HG02759 (cell line): ENCODE measurements around the gene MUC13.

Experiments used
- ATAC-seq: cut with Tn5 transposase; IDR thresholded peaks from one replicate; pipeline ENCODE4 v1.9.1; 2021; ENCODE audit warnings: mild to moderate bottlenecking, moderate library complexity; ENCODE audit not compliant: unreplicated experiment

MUC13 gene

DNA sequence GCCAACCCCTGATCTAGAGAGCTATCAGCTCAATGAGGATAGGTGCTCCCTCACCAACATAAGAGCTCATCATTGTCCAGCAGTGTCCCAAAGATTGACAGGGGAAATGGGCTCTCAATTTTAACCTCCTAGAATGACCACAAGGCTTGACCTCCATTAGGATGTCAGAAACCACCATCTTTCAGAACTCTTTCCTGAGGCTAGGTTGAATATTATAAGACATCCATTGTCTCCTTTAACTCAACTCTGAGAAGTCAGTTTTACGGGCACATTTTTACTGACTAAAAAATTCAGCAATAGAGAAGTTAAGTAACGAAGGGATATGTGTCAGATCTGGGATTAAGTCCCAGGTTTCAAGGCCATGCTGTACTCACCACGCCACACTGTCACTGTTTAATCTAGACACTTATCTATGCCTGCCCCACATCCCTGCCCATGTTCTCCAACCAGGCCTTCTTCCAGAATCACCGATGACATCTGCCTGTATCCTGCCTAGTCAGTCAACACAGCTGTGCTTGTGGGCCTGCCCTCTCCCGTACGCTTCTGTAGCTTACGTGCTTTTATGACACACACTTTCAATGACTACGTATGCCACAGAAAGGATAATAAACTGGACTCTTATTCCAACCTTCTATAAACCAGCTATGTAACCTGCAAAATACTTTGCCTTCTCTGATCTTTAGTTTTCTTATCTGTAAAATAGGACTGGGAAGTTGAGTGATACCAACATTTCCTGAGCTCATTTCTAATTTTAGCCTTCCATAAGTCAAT is 17.1 kb upstream of the MUC13 start:
- ATAC-seq: no peak

DNA sequence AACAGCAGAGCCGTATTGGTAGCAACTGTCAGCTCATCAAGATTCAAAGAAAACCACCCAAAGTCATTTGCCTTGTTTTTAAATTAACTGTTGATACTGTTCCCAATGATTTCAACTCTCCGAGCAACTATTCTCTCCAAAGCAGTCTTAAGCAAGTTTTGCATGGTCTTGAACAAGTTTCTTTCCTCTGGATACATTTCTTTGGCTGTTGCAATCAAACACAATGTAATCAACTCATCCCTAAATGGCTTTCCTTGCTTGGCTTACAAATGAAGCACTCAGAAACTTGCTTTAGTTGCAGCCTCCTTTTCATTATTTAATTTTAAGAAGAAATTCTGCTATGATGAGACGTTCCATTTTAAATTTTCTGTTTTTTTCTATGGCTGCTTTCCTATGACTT is 15.5 kb upstream of the MUC13 start:
- ATAC-seq: no peak

DNA sequence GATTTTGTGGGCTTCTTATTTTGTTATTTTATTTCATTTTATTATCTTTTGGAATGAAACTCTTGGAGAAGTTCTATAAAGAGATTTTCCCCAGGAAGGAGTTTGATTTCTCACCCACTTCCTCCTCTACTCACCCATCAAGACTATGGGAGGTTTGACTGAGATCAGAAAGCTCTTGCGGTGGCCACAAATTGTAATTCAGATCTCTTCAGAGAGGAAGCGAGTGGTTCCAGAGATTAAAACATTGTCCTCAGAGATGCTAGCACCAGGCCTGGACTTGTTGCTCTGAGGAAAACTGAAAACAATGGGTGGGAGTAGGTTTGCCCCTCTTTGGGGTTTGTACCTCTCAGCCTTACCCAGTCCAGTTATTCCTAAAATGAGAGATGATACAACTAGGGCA is 8.1 kb upstream of the MUC13 start:
- no peak for ATAC-seq

DNA sequence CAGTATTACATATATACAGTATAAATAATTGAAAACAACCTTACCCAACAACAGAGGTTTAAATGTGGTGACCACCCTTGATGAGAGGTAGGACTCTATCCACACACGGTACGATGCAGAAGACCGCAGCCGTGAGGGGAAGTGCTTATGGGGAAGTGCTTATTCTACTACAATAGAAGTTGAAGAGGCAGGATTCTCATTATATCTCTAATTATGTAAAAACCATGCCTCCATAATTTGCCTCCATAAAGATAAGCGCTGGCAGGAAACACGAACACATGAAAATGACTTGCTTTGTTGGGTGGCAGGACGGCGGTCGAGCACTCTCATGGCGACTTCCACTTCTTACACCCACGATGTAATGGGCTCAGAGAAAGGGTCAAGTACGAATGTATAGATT is 7.2 kb upstream of the MUC13 start:
- no peak for ATAC-seq

DNA sequence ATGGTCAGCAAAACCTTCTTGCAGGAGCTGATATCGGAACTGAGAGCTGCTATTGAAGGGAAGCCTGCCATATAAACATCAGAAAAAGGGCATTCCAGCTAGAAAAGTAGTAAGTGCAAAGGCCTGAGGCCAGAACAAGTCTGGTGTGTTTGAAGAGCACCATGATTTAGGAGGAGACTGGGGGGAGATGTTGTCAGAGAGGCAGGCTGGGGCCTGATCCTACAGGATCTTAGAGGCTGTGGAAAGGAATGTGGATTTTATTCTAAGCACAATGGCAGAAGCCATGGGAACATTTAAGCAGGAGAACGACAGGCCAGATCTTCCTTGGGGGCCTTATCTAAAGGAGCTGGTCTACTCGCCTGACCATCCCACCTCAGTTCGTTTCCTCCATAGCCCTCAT is 5.1 kb upstream of the MUC13 start:
- ATAC-seq: no peak

DNA sequence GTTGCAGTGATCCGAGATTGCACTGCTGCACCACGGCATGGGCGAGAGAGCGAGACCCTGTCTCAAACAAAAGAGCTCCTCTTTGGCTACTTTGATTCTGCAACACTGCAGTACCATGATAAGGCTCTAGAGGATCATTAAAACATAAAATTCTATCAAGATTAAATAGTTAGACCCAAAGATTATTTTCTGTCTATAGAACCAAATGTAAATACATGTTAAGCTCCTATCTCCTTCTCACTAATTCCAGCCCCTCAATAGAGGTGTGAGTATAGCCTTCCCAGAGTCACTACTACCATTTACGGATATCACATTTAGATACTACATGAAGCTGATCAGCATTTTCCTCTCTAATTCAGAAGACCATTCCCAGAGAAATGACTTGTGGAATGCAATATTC is 4.3 kb upstream of the MUC13 start:
- no peak for ATAC-seq

DNA sequence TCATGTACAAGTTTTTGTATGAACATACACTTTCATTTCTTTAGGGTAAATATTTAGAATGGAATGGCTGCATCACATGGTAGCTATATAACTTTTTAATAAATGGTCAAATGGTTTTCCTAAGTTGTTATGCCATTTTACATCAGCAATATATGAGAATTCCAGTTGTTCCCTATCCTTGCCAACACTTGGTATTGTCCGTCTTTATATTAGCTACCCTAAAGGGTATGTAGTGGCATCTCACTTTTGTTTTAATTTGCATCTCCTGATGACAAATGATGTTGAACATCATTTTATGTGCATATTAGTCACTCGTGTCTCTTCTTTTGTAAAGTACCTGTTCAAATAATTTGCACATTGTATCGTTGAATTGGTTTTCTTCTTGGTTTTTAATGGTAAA is 2.5 kb upstream of the MUC13 start:
- no peak for ATAC-seq

DNA sequence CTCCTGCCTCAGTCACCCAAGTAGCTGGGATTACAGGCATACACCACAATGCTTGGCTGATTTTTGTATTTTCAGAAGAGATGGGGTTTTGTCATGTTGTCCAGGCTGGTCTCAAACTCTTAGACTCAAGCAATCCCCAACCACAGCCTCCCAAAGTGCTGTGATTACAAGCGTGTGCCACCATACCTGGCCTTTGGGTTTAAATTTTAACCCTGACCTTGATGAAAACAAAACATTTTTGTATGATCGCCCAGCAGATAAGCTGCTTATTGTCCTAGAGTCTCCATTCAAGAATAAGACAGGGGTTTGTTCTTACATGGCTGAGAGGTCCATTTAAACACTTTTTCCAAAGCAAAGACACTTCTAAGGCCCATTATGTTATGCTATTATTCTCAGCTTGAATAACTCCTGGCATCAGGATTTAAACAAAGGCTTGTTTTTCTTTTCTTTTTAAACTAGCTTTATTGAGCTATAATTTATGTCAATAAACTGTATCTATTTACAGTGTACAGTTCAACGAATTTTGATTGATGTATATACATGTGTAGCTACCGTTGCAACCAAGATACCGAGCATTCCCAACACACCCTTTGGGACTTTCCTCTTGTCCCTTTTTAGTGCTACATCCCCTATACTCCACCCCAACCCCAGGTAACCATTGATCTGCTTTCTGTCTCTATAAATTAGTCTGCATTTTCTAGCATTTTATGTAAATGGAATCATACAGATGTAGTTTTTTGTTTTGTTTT is 1.4 kb upstream of the MUC13 start:
- ATAC-seq: no peak

DNA sequence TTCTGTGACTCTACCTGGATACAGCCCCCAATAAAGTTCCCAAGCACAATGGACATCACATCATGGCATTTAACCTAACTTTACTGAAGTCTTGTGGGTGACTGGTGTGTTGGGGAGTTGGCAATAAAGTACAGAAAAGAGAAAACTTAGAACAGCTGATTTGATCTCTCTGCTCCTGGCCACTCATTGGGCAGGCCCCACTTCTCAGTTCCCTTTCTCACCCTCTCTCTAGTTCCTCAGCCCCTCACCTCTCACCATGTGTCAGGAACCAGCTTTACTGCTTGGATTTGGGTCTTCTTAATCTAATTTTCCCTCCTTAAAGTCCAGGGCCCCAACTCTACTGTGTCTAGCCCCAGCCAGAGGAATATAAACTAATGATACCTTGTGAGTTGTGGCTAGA is 713 bp upstream of the MUC13 start:
- no peak for ATAC-seq

DNA sequence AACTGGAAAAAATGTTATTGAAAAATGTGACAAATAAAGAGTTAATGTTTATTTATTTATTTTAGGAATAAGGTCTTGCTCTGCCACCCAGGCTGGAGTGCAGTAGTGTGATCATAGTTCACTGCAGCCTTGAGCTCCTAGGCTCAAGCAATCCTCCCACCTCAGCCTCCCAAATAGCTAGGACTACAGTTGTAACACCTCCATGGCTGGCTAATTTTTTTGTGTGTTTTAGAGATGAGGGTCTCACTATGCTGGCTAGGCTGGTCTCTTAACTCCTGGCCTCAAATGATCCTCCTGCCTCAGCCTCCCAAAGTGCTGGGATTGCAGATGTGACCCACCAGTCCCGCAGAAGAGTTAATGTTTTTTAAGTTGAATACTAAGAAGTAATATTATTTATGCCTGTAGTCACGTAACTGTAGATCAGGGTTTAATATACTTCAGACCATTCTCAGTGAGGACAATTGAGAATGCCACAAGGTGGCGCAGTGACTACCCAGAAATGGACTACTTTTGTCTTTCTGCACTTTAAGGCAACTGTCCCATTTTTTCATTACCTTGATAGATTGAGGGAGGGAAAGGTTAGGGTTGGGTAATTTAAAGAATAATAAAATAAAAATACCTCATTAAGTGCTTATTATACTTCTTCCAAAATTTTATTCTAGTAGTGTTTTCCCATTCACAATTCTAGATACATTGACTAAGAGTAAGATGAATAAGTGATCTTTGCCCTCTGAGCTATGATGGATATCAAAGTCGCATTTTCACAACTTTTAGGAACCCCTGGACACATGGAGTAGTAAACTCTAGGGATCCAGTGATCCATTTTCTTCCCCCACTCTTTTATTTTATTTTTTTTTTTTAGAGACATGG is 6.0 kb downstream of the MUC13 start:
- ATAC-seq: no peak

DNA sequence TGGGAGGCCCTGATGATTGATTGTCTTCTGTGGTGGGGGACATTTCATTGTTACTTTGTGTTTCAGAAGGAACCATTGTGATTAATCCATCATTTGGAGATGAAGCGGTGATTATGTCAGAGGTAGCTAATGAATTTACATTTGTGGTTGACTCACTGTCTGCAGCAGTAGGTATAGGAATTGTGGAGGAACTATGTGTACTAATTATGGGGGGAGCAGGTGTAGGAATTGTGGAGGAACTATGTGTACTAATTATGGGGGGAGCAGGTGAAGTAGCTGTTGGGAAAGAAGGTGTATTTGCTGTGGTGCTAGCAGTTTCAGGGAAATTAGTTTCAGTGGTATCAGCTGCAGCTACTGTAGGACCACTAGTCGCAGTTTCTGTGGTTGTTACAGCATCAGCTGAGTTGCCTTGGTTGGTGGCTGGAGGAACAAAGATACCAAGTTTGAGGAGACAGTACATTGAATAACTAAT is 6.9 kb downstream of the MUC13 start:
- peak; percentile 56 for ATAC-seq

DNA sequence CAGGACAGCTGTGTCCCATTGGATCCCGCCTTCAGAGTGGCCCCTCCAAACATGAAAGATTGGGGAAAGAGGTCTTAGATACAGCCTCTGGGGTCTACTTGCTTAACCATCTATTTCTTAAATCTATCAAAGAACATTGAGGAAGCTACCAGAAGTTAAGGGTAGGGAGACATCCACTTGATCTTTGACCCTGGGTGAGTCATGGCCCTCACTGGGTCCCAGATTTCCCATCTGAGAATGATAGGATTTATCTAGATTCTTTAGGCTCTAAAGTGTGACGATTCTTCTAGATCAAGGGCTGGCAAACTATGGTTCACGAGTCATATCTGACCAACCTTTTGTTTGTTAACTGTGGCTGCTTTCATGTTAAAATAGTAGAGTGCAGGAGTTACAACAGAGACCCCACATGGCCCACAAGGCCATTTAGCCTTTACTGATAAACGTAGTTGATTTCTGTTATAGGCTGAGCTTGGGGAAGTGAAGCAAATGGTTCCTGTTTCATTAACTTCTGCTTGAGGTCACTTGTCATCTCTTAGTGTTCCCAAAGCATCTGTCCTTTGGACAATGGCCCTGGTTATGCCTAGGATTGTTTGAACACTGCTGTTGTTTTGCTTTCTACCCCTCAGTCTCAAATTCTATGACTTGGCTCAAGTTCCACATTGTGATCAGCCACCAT is 8.0 kb downstream of the MUC13 start:
- no peak for ATAC-seq

DNA sequence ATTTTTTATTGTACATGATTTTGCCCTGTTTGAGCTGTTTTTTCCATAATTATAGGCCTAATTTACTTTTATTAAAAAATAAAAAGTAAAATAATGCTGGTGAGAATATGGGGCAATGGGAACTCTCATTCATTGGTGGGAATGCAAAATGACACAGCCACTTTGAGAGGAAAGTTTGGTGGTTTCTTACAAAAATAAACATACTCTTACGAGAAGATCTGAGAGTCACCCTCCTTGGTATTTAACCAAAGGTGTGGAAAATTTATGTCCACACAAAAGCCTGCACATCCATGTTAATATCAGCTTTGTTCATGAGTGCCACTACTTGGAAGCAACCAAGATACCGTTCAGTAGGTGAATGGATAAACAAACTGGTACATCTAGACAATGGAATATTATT is 9.8 kb downstream of the MUC13 start:
- no peak for ATAC-seq

DNA sequence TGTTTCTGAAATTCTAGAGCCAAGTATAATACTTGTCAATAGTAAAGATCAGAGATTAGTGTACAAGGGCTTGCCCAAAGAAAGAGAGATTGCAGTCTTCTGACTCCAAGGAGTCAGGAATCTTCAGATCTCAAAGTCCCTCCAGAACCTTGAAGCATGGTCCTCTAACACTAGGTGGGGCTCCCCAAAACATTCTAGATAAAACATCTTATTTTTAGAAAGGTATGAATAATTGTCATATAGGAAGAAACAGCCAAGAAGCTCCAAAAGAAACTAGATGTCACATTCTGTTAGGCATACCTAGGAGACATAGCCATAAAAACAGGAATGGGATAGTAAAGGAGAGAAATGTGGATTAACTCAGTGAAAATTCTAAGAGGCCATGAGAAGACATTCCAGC is 10.7 kb downstream of the MUC13 start:
- ATAC-seq: no peak

DNA sequence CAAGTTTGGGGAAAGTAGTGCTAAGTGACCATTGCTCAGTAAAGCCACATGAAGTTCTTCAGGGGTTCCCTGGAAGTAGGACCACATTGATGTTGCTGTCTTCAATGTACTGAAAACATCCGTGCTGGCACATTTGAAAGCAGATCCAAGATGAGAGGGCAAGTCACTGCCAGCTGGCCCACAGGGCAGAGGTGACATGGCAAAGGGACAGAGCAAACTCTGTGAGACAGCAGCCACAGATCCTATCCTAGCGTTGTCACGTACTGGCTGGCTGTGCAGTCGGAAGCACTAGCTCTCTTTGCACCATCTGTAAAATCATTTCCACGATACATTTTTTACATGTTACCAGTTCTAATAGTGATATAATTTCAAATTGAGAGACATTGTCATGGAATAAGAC is 13.8 kb downstream of the MUC13 start:
- no peak for ATAC-seq

DNA sequence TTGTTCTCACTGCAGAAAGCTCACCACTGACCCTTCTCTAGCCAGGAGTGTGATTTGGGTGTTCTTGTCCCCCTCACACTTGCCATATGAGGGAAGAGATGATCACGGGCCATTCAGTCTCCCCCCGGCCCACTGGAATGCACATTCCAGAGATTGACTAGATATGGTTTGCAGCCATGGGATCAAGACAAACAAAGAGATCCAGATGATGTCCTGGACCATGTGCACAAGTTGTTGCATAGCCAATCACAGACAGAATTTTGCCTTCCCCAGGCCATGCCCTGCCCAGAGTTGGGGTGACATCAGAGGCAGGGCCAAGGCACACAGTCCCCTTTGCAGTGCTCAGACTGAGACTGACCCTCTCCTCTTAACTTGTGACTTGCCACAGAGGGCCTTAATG is 14.8 kb downstream of the MUC13 start:
- no peak for ATAC-seq

DNA sequence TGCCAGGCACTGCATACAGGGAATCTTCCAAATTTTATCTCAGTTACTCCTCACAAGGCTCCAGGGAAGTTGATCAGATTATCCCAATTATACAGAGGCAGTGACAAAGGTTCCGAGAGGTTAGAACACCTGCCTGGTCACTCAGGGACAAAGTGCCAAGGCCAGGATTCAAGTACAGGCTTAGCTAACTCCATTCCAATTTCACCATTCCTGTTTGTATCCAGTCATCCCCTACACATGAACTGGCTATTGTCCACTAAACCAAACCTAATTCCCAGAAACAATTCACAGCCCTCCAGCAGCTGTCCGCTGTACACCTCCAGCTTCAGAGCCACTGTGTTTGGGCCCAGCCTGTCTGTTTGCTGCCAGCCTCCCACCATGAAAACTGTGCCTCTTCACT is 16.0 kb downstream of the MUC13 start:
- no peak for ATAC-seq

DNA sequence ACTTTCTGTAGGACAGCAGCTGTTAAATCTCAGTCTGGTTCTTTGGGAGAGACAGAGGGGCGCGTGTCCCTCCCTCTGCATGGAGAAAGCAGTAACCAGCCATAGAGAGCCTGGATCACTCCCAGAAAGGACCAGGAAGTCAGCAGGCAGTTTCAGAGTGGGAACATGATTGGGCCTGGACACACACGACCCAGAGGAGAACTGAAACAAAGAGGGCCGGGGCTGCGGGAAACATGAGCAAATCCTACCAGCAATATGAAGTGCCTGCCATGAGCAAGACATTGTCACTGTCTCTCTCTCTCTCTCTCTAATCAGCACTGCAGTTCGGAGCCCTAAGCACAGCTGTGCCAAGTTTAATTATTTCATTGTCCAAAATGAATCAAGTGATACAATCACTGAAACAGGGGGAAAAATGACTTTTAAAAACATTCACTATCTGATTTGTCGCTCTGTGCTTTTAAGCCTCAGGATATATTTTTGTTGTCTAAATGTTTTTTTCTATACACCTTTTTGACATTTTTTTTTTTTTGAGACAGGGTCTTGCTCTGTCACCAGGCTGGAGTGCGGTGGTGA is 17.6 kb downstream of the MUC13 start:
- no peak for ATAC-seq

DNA sequence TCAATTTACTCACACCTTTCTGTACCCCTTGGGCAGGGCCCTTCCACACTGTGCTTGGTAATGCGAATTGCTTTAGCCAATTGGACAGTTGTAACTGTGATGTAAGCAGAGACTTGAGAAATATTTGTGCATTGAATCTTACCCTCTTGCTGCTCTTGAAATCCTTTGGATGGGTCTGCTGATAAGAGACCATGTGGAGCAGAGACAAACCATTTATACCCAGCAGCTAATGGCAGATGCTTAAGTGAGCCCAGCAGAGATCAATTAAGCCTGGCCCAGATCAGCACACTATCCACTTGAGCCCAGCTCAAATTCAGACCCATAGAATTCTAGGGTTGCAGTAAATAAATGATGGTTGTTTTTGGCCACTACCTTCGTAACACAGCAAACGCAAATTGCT is 19.3 kb downstream of the MUC13 start:
- no peak for ATAC-seq

DNA sequence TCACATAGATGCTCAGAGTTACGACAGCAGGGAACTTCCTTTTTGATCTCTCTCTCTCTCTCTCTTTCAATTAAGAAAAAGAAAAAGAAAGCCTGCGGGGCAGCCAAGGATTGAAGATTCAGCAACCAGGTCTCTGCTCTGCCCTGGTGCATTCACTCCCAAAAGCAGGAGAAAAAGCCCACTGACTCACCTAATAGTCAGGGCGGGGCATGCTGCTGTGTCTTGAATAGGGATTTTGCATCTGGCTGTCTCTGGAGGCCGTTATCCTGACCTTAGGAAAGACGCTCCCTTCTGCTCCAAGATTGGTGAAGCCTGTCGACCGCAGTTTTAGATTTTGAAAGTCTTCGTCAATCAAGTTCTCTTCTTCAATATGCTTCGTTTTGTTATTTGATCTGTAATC is 26.6 kb downstream of the MUC13 start:
- ATAC-seq: no peak
